Endothelial cell (in vitro differentiated cells): ENCODE data around the gene ATG9A. TPM values are rescaled to one million over a fixed set of nuclear protein-coding genes. Genes with fewer than 3 reads are reported as not detected.
A peak's percentile ranks its signal among the peaks of the same experiment; 100 is the strongest.

Experiments used
- DNase-seq: peaks from one replicate; pipeline ENCODE4 v3.0.0; 2021; ENCODE audit warnings: low spot score
- H3K27ac Mint-ChIP-seq: one replicate; pipeline ENCODE4 v1.8.0; 2021; ENCODE audit warnings: mixed read lengths, inconsistent platforms; ENCODE audit not compliant: unreplicated experiment
- H3K27me3 Mint-ChIP-seq: one replicate; pipeline ENCODE4 v1.8.0; 2021; ENCODE audit warnings: mild to moderate bottlenecking, moderate library complexity, mixed read lengths, inconsistent platforms; ENCODE audit not compliant: unreplicated experiment
- H3K36me3 Mint-ChIP-seq: one replicate; pipeline ENCODE4 v1.8.0; 2021; ENCODE audit warnings: mild to moderate bottlenecking, low read depth, mixed read lengths, inconsistent platforms; ENCODE audit not compliant: unreplicated experiment
- H3K4me1 Mint-ChIP-seq: one replicate; pipeline ENCODE4 v1.8.0; 2021; ENCODE audit warnings: mild to moderate bottlenecking, mixed read lengths, inconsistent platforms; ENCODE audit not compliant: unreplicated experiment
- H3K4me3 Mint-ChIP-seq: one replicate; pipeline ENCODE4 v1.8.0; 2021; ENCODE audit warnings: mild to moderate bottlenecking, mixed read lengths, inconsistent platforms; ENCODE audit not compliant: unreplicated experiment
- H3K9me3 Mint-ChIP-seq: one replicate; pipeline ENCODE4 v1.8.0; 2021; ENCODE audit warnings: mixed read lengths, inconsistent platforms; ENCODE audit not compliant: unreplicated experiment
- CTCF ChIP-seq: fragments of 200-600 bp; sonication (generic); IDR thresholded peaks from one replicate; pipeline ENCODE4 v1.5.0; 2021; ENCODE audit warnings: antibody characterized with exemption; ENCODE audit not compliant: unreplicated experiment
- long read RNA-seq: library from polyadenylated mRNA; unstranded; transcript quantifications from one replicate; pipeline ENCODE4 v2.0.0, GENCODE V29; 2020; ENCODE audit not compliant: unreplicated experiment
- total RNA-seq: library from RNA; stranded (reverse); fragmentation: NEBNext Ultra II Directional; extraction: Animal tissue kit (Norgen Biotek cat#: 25700); gene quantifications from one replicate; pipeline ENCODE4 v1.2.1, GENCODE V29; 2021; ENCODE audit not compliant: unreplicated experiment

ATG9A gene
- 48.5 TPM for total RNA-seq
- long read RNA-seq, full-length matches to known transcripts: 9 of 17 reads
- long read RNA-seq, partial matches to known transcripts: 5 of 17 reads
- long read RNA-seq, other reads (novel, unspliced or antisense): 3 of 17 reads

GRCh38 chr2:219229305-219230058 lies at the start of gene ATG9A, which contains the start of gene ANKZF1:
Gene ATG9A (minus strand): TSS chr2:219229636. CDS start chr2:219228024, 1,612 bp downstream.
Gene ANKZF1 (plus strand): TSS chr2:219229806. CDS start chr2:219230258, 452 bp downstream.
- Mint-ChIP-seq H3K4me1 (peaks cover 22% of the 10 kb centered on the region), H3K27ac (peak within 1 kb of the TSS; percentile 99), H3K36me3 (peaks cover 35% of the 10 kb centered on the region), H3K9me3 (no peaks in the 10 kb centered on the region), H3K4me3 (peak within 1 kb of the TSS; percentile 100), H3K27me3 (peaks cover 5% of the 10 kb centered on the region)
- no peak for TF ChIP-seq CTCF
- peak; percentile 95 for DNase-seq

- peak overlapping the region; percentile 95 for H3K27ac Mint-ChIP-seq
- H3K36me3 Mint-ChIP-seq: peaks cover 17% of the 10 kb centered on the region
- peaks cover 26% of the 10 kb centered on the region for H3K4me1 Mint-ChIP-seq
- no peaks in the 10 kb centered on the region for H3K9me3 Mint-ChIP-seq
- TF ChIP-seq CTCF: no peak
- no peak for DNase-seq
- peak overlapping the region; percentile 90 for H3K4me3 Mint-ChIP-seq
- H3K27me3 Mint-ChIP-seq: peaks cover 15% of the 10 kb centered on the region
Observed at GRCh38 chr2:219278655-219279150, 49.3 kb upstream of the ATG9A start.

GRCh38 chr2:219277703-219278654 lies 48.5 kb upstream of the ATG9A start:
- peak; percentile 95 for TF ChIP-seq CTCF
- H3K27me3 Mint-ChIP-seq: peaks cover 15% of the 10 kb centered on the region
- no peaks in the 10 kb centered on the region for H3K9me3 Mint-ChIP-seq
- peaks cover 12% of the 10 kb centered on the region for H3K36me3 Mint-ChIP-seq
- DNase-seq: peak; percentile 79
- H3K4me1 Mint-ChIP-seq: peaks cover 26% of the 10 kb centered on the region
- peak overlapping the region; percentile 90 for H3K4me3 Mint-ChIP-seq
- peak overlapping the region; percentile 95 for H3K27ac Mint-ChIP-seq

GRCh38 chr2:219274361-219274921 lies 45.0 kb upstream of the ATG9A start:
- H3K27me3 Mint-ChIP-seq: peaks cover 12% of the 10 kb centered on the region
- no peaks in the 10 kb centered on the region for H3K36me3 Mint-ChIP-seq
- no peak for DNase-seq
- H3K9me3 Mint-ChIP-seq: no peaks in the 10 kb centered on the region
- no peak overlapping the region for H3K4me3 Mint-ChIP-seq
- H3K4me1 Mint-ChIP-seq: peaks cover 21% of the 10 kb centered on the region
- TF ChIP-seq CTCF: no peak
- no peak overlapping the region for H3K27ac Mint-ChIP-seq
